Stimulated activated CD4-positive, alpha-beta T cell treated with anti-CD3 and anti-CD28 coated beads, Interleukin-12 subunit alpha, Interleukin-12 subunit beta, amount 100 ng/mL, for 48 hours (primary cell): ENCODE measurements around the gene NLRP9.

ENCODE experiments used
- DNase-seq, 3 donors: peaks; one replicate each; pipeline ENCODE4 v3.0.0-alpha.2; 2020; ENCODE audit warnings: low read depth in 2 of 3, low spot score in 1 of 3

NLRP9 gene

GRCh38 chr19:55674841-55675660 lies 63.2 kb downstream of the NLRP9 start, which contains the start of gene EPN1:
Gene EPN1 (plus strand): TSS chr19:55675226. CDS start chr19:55678628, 3,402 bp downstream.
- DNase-seq = peak; percentile 93 to 97 (median 96)

- DNase-seq = no peak
These were observed 63.8 kb downstream of the NLRP9 start for GRCh38 chr19:55674459-55674840.

GRCh38 chr19:55673889-55674288 lies 64.3 kb downstream of the NLRP9 start:
- DNase-seq = no peak

GRCh38 chr19:55673465-55673864 lies 64.7 kb downstream of the NLRP9 start:
- no peak for DNase-seq

GRCh38 chr19:55672418-55672817 lies 65.8 kb downstream of the NLRP9 start:
- no peak for DNase-seq

GRCh38 chr19:55671054-55671378 lies 67.2 kb downstream of the NLRP9 start:
- DNase-seq = no peak

GRCh38 chr19:55670280-55671053 lies 67.7 kb downstream of the NLRP9 start:
- DNase-seq = no peak

GRCh38 chr19:55669418-55670279 lies 68.6 kb downstream of the NLRP9 start:
- no peak for DNase-seq

GRCh38 chr19:55668603-55669348 lies 69.4 kb downstream of the NLRP9 start:
- no peak for DNase-seq

GRCh38 chr19:55667958-55668357 lies 70.2 kb downstream of the NLRP9 start:
- DNase-seq = no peak

- DNase-seq = no peak
These were observed 70.7 kb downstream of the NLRP9 start for GRCh38 chr19:55667511-55667910.

GRCh38 chr19:55667006-55667381 lies 71.2 kb downstream of the NLRP9 start:
- no peak for DNase-seq

- DNase-seq = no peak
These were observed 71.7 kb downstream of the NLRP9 start for GRCh38 chr19:55666343-55667005.

- DNase-seq = no peak
These were observed 74.2 kb downstream of the NLRP9 start for GRCh38 chr19:55663846-55664536.

GRCh38 chr19:55661826-55662225 lies 76.4 kb downstream of the NLRP9 start:
- DNase-seq = no peak

GRCh38 chr19:55660991-55661390 lies 77.2 kb downstream of the NLRP9 start:
- DNase-seq = no peak

- no peak for DNase-seq
These were observed 77.8 kb downstream of the NLRP9 start for GRCh38 chr19:55660404-55660803.

GRCh38 chr19:55659822-55660221 lies 78.4 kb downstream of the NLRP9 start:
- DNase-seq = no peak

- no peak for DNase-seq
These were observed 79.2 kb downstream of the NLRP9 start for GRCh38 chr19:55658846-55659459.
